Activated CD8-positive, alpha-beta T cell treated with anti-CD3 and anti-CD28 coated beads for 36 hours (primary cell): ENCODE measurements around the gene CAMK1D. TPM values are rescaled to one million over a fixed set of nuclear protein-coding genes. Genes with fewer than 3 reads are reported as not detected.
"Not testable (repeated sequence)": the region's sequence is repeated elsewhere in the genome, so short reads cannot be mapped to it uniquely, and the experiment has no call there.

ENCODE experiments used
- ATAC-seq: fragments of 200-7000 bp; cut with Tn5 transposase; one replicate; pipeline ENCODE4 v1.10.0; 2021; ENCODE audit warnings: mild to moderate bottlenecking, moderate library complexity
- CTCF ChIA-PET: fragments of 350-600 bp; sonication (Branson Sonifier 250); formaldehyde crosslinking; loops from one replicate; lab custom pipeline; 2021; ENCODE audit warnings: antibody characterized with exemption; lab: Charles Lee
- POLR2A ChIA-PET: fragments of 350-600 bp; sonication (Branson Sonifier 250); formaldehyde crosslinking; loops from one replicate; lab custom pipeline; 2021; ENCODE audit warnings: antibody characterized with exemption; lab: Charles Lee
- DNase-seq: peaks from one replicate; pipeline ENCODE4 v3.0.0-alpha.2; 2020
- H3K27ac Mint-ChIP-seq: one replicate; pipeline ENCODE4 v1.8.0; 2021; ENCODE audit warnings: mild to moderate bottlenecking, mixed read lengths
- H3K27me3 Mint-ChIP-seq: one replicate; pipeline ENCODE4 v1.8.0; 2021; ENCODE audit warnings: mixed read lengths
- H3K36me3 Mint-ChIP-seq: one replicate; pipeline ENCODE4 v1.8.0; 2021; ENCODE audit warnings: low read depth, mixed read lengths
- H3K4me1 Mint-ChIP-seq: one replicate; pipeline ENCODE4 v1.8.0; 2021; ENCODE audit warnings: low read depth, mixed read lengths
- H3K4me3 Mint-ChIP-seq: one replicate; pipeline ENCODE4 v1.8.0; 2021; ENCODE audit warnings: mild to moderate bottlenecking, moderate library complexity, mixed read lengths
- H3K9me3 Mint-ChIP-seq: one replicate; pipeline ENCODE4 v1.8.0; 2021; ENCODE audit warnings: mixed read lengths
- CTCF ChIP-seq: fragments of 200-600 bp; IDR thresholded peaks from one replicate; pipeline ENCODE4 v1.8.0; 2022; ENCODE audit warnings: antibody characterized with exemption, mild to moderate bottlenecking
- intact Hi-C: fragments of 100-400 bp; cut with micrococcal nuclease; formaldehyde crosslinking; loops from one replicate; pipeline ENCODE4 v1.10.0; 2022
- total RNA-seq, 2 experiments: library from RNA; stranded (reverse); gene quantifications; one replicate each; pipeline ENCODE4 v1.2.3, GENCODE V29; 2021

CAMK1D gene
- total RNA-seq, 2 experiments from 2014 or later = 13.8 TPM

- no peaks in the 10 kb centered on the region for H3K36me3 Mint-ChIP-seq
- H3K4me3 Mint-ChIP-seq = no peak overlapping the region
- intact Hi-C loops = no loop called here
- peaks cover 12% of the 10 kb centered on the region for H3K4me1 Mint-ChIP-seq
- H3K27ac Mint-ChIP-seq = no peak overlapping the region
- no peaks in the 10 kb centered on the region for H3K27me3 Mint-ChIP-seq
- no peaks in the 10 kb centered on the region for H3K9me3 Mint-ChIP-seq
- ATAC-seq (no peak), DNase-seq (no peak)
- ChIA-PET POLR2A (no interaction called here), CTCF (no interaction called here)
- TF ChIP-seq CTCF = no peak
Measured at GRCh38 chr10:12490963-12491362, 141.6 kb downstream of the CAMK1D start.

GRCh38 chr10:12491491-12491890, 142.1 kb downstream of the CAMK1D start:
- DNase-seq = no peak
- Mint-ChIP-seq H3K9me3 (no peaks in the 10 kb centered on the region), H3K27me3 (no peaks in the 10 kb centered on the region), H3K4me3 (no peak overlapping the region), H3K36me3 (no peaks in the 10 kb centered on the region), H3K4me1 (peaks cover 15% of the 10 kb centered on the region), H3K27ac (no peak overlapping the region)
- ChIA-PET CTCF (no interaction called here), POLR2A (interaction anchor here (1.1 kb wide), 1 partner anchor 19 kb away, joined by 3 read pairs; no protein-coding TSS in a partner anchor)
- intact Hi-C loops = no loop called here
- no peak for ATAC-seq
- TF ChIP-seq CTCF = no peak

- H3K4me1 Mint-ChIP-seq = peaks cover 15% of the 10 kb centered on the region
- intact Hi-C loops = no loop called here
- POLR2A ChIA-PET = interaction anchor here (1.1 kb wide), 1 partner anchor 20 kb away, joined by 3 read pairs; no protein-coding TSS in a partner anchor
- H3K9me3 Mint-ChIP-seq = no peaks in the 10 kb centered on the region
- CTCF ChIA-PET = no interaction called here
- no peaks in the 10 kb centered on the region for H3K36me3 Mint-ChIP-seq
- H3K4me3 Mint-ChIP-seq = no peak overlapping the region
- no peaks in the 10 kb centered on the region for H3K27me3 Mint-ChIP-seq
- DNase-seq (no peak), ATAC-seq (no peak)
- no peak overlapping the region for H3K27ac Mint-ChIP-seq
- TF ChIP-seq CTCF = no peak
Measured at GRCh38 chr10:12492016-12492415, 142.7 kb downstream of the CAMK1D start.

GRCh38 chr10:12497046-12497445, 147.7 kb downstream of the CAMK1D start:
- H3K9me3 Mint-ChIP-seq, intact Hi-C loops, H3K27ac Mint-ChIP-seq, DNase-seq, H3K4me3 Mint-ChIP-seq, H3K27me3 Mint-ChIP-seq, POLR2A ChIA-PET, ATAC-seq, H3K36me3 Mint-ChIP-seq: not testable (repeated sequence)
- H3K4me1 Mint-ChIP-seq = peaks cover 26% of the 10 kb centered on the region
- CTCF ChIA-PET = interaction anchor here (1.8 kb wide), 1 partner anchor 12 kb away, joined by 7 read pairs; no protein-coding TSS in a partner anchor

- H3K9me3 Mint-ChIP-seq = no peaks in the 10 kb centered on the region
- ChIA-PET POLR2A (no interaction called here), CTCF (interaction anchor here (0.6 to 1.4 kb wide), 3 partner anchors 9 to 232 kb away, joined by 3 read pairs; no protein-coding TSS in a partner anchor)
- DNase-seq (no peak), ATAC-seq (no peak)
- no peak for TF ChIP-seq CTCF
- no peaks in the 10 kb centered on the region for H3K36me3 Mint-ChIP-seq
- no peak overlapping the region for H3K4me3 Mint-ChIP-seq
- H3K27me3 Mint-ChIP-seq = no peaks in the 10 kb centered on the region
- no peak overlapping the region for H3K27ac Mint-ChIP-seq
- intact Hi-C loops = no loop called here
- peaks cover 32% of the 10 kb centered on the region for H3K4me1 Mint-ChIP-seq
Measured at GRCh38 chr10:12499076-12499986, 150.0 kb downstream of the CAMK1D start.
